ENCODE results near the gene ABI3BP. TPM values are rescaled to one million over a fixed set of nuclear protein-coding genes. Genes with fewer than 3 reads are reported as not detected.

ABI3BP gene
- total RNA-seq, 1 experiment from 2014 or later: 3.1 TPM

DNA sequence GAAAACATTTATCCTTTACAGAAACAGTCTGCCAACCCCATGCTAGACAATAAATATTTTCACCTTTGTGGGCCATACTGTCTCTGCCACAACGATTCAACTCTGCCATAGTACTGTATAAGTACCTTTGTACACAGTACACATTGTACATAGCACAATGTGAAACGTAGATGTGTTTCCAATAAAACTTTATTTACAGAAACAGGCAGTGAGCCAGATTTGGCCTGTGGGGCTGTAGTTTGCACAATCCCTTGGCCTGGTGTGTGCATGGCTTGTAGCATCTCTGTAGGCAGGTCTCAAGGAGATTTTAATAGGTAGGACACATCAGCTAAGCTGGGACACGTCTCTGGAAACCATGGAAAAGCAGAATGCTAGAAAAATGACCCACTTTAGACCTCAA, 209.6 kb downstream of the ABI3BP start:
- H3K27ac Mint-ChIP-seq (ENCODE audit: low read depth, unreplicated experiment): no peak overlapping the region
- no peak for DNase-seq (ENCODE audit: unreplicated experiment)
- ChIA-PET POLR2A (no interaction called here), CTCF (no interaction called here)
- no peaks in the 10 kb centered on the region for H3K36me3 Mint-ChIP-seq (ENCODE audit: insufficient read depth, unreplicated experiment)
- TF ChIP-seq, protein P1, sequence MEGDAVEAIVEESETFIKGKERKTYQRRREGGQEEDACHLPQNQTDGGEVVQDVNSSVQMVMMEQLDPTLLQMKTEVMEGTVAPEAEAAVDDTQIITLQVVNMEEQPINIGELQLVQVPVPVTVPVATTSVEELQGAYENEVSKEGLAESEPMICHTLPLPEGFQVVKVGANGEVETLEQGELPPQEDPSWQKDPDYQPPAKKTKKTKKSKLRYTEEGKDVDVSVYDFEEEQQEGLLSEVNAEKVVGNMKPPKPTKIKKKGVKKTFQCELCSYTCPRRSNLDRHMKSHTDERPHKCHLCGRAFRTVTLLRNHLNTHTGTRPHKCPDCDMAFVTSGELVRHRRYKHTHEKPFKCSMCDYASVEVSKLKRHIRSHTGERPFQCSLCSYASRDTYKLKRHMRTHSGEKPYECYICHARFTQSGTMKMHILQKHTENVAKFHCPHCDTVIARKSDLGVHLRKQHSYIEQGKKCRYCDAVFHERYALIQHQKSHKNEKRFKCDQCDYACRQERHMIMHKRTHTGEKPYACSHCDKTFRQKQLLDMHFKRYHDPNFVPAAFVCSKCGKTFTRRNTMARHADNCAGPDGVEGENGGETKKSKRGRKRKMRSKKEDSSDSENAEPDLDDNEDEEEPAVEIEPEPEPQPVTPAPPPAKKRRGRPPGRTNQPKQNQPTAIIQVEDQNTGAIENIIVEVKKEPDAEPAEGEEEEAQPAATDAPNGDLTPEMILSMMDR (IDR thresholded peaks at IDR 0.05; ENCODE audit: unreplicated experiment): no peak
- intact Hi-C loops (cut with micrococcal nuclease): no loop called here
- no peak overlapping the region for H3K4me3 Mint-ChIP-seq (ENCODE audit: unreplicated experiment)
- H3K27me3 Mint-ChIP-seq (ENCODE audit: insufficient read depth, unreplicated experiment): no peaks in the 10 kb centered on the region
- no TSS peak for BruUV-seq (replicated peaks)
- H3K9me3 Mint-ChIP-seq (ENCODE audit: unreplicated experiment): peaks cover 5% of the 10 kb centered on the region
- no peaks in the 10 kb centered on the region for H3K4me1 Mint-ChIP-seq (ENCODE audit: insufficient read depth, unreplicated experiment)

DNA sequence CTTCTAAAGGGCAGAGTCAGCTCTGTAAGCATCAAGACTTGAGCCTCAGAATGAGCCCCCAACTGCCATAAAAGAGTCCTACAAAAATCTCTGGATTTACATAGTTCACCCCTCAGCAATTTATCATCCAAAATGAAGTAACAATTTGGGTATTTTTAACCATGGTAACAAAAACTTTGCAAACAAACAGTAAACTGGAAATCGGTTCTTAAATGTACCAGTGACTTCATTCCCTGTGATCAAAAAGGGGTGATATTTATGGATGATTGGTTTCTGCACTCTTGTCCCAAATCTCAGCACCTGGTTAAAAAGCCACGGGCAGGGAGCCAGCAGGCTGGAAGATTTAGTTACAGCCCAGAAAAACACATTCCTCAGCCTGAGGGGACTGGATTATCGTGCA, 210.3 kb downstream of the ABI3BP start:
- intact Hi-C loops (cut with micrococcal nuclease): no loop called here
- DNase-seq (ENCODE audit: unreplicated experiment): no peak
- ChIA-PET POLR2A (no interaction called here), CTCF (no interaction called here)
- Mint-ChIP-seq H3K27me3 (ENCODE audit: insufficient read depth, unreplicated experiment) (no peaks in the 10 kb centered on the region), H3K9me3 (ENCODE audit: unreplicated experiment) (peaks cover 5% of the 10 kb centered on the region), H3K27ac (ENCODE audit: low read depth, unreplicated experiment) (no peak overlapping the region), H3K4me1 (ENCODE audit: insufficient read depth, unreplicated experiment) (no peaks in the 10 kb centered on the region), H3K4me3 (ENCODE audit: unreplicated experiment) (no peak overlapping the region), H3K36me3 (ENCODE audit: insufficient read depth, unreplicated experiment) (no peaks in the 10 kb centered on the region)
- TF ChIP-seq, protein P1 (IDR thresholded peaks at IDR 0.05; ENCODE audit: unreplicated experiment): no peak
- no TSS peak for BruUV-seq (replicated peaks)

DNA sequence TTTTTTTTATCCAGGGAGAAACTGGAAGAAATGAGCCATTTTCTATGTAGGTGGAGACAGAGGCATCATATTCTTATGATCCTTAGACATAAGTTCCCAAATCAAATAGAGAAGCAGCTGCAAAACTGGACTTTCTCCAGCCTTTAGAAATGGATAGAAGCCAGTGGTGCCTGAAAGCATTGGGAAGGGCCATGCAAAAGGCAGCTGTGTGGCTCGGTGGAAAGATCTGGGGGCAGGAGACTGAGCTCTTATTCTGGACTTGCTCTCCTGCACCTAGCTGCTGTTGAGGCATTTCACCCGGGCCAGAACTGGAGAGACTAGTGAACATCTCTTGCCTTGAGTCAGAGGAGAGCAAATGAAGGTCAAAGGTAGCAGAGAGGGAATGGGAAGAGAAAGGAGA, 210.9 kb downstream of the ABI3BP start:
- H3K4me1 Mint-ChIP-seq (ENCODE audit: insufficient read depth, unreplicated experiment): no peaks in the 10 kb centered on the region
- no peak overlapping the region for H3K4me3 Mint-ChIP-seq (ENCODE audit: unreplicated experiment)
- no peak overlapping the region for H3K27ac Mint-ChIP-seq (ENCODE audit: low read depth, unreplicated experiment)
- H3K27me3 Mint-ChIP-seq (ENCODE audit: insufficient read depth, unreplicated experiment): no peaks in the 10 kb centered on the region
- DNase-seq (ENCODE audit: unreplicated experiment): no peak
- no TSS peak for BruUV-seq (replicated peaks)
- intact Hi-C loops (cut with micrococcal nuclease): no loop called here
- ChIA-PET CTCF (no interaction called here), POLR2A (no interaction called here)
- TF ChIP-seq, protein P1 (IDR thresholded peaks at IDR 0.05; ENCODE audit: unreplicated experiment): no peak
- peaks cover 5% of the 10 kb centered on the region for H3K9me3 Mint-ChIP-seq (ENCODE audit: unreplicated experiment)
- no peaks in the 10 kb centered on the region for H3K36me3 Mint-ChIP-seq (ENCODE audit: insufficient read depth, unreplicated experiment)

DNA sequence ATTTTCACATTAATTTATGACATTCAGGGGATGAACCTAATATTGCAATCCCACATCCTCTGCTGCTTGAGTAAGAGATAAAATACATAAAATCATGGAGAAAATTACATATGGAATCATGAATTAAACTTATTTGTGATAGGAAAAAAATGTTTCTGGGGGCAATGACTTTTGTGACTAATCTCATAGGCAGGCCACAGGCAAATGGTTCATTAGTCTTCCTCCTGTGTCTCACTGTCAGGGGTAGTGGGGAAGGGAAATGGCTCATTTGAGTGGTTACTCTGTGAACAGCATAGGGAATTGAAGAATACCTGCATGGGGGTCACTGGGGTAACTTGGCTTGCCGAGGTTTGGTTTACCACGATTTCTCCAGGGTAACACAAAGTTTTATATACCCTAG, 211.9 kb downstream of the ABI3BP start:
- intact Hi-C loops (cut with micrococcal nuclease): no loop called here
- no peak for DNase-seq (ENCODE audit: unreplicated experiment)
- Mint-ChIP-seq H3K27ac (ENCODE audit: low read depth, unreplicated experiment) (no peak overlapping the region), H3K27me3 (ENCODE audit: insufficient read depth, unreplicated experiment) (no peaks in the 10 kb centered on the region), H3K4me3 (ENCODE audit: unreplicated experiment) (no peak overlapping the region), H3K4me1 (ENCODE audit: insufficient read depth, unreplicated experiment) (no peaks in the 10 kb centered on the region), H3K9me3 (ENCODE audit: unreplicated experiment) (peaks cover 5% of the 10 kb centered on the region), H3K36me3 (ENCODE audit: insufficient read depth, unreplicated experiment) (no peaks in the 10 kb centered on the region)
- ChIA-PET CTCF (no interaction called here), POLR2A (no interaction called here)
- TF ChIP-seq, protein P1 (IDR thresholded peaks at IDR 0.05; ENCODE audit: unreplicated experiment): no peak
- BruUV-seq (replicated peaks): no TSS peak
